Stimulated activated CD8-positive, alpha-beta memory T cell treated with anti-CD3 and anti-CD28 coated beads, Interleukin-2, amount 100 ng/mL, for 1 hour (primary cell): ENCODE measurements around the gene ARFGEF2.
"Not testable (repeated sequence)": the region's sequence is repeated elsewhere in the genome, so short reads cannot be mapped to it uniquely, and the experiment has no call there.

Experiments
- DNase-seq, 2 donors: peaks; one replicate each; pipeline ENCODE4 v3.0.0-alpha.2; 2020; ENCODE audit warnings: low read depth in 2 of 2

ARFGEF2 gene

GRCh38 chr20:48951646-48952045, 30.1 kb downstream of the ARFGEF2 start:
- no peak for DNase-seq

- no peak for DNase-seq
These were observed 31.1 kb downstream of the ARFGEF2 start for GRCh38 chr20:48952656-48953055.

DNA sequence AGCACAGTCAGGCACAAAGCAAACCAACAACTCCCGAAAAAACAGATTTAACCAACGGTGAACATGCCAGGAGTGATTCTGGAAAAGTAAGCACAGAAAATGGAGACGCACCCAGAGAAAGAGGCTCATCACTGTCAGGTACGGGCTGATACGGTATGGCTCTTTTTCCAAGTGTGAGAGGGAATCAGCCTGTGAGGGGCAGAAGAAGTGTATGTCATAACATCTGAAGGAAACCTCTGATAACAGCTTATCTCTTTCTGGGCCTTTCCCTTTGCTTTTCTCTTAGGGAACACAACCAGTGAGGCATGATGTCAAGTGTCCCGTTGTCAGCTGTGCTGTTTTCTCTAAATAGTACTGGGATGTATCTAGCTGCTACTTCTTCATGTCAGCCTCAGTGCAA, 32.1 kb downstream of the ARFGEF2 start:
- DNase-seq, result no peak

GRCh38 chr20:48956052-48956451, 34.5 kb downstream of the ARFGEF2 start:
- no peak for DNase-seq

- DNase-seq, result no peak
These were observed 35.6 kb downstream of the ARFGEF2 start for GRCh38 chr20:48957053-48957481.

GRCh38 chr20:48957533-48957932, 36.0 kb downstream of the ARFGEF2 start:
- DNase-seq, result no peak

DNA sequence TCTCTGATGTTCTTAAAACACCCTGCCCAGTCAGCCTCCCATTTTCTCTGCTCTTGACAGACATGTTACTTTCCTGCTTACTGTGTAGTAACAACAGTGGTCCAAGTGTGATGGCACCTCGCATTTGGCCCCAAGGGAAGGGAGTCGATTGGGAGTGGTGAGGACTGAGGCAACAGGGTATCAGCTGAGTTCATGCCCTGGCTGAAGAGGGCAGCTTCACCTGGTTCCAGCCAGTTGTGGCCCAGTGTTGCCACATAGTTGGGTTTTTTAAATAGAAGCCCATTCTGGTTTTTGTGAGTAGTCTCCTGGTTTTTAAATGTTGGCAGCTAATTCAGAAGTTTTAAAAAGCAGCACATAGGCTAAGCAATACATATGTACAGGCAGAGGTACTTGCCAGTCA, 37.2 kb downstream of the ARFGEF2 start:
- DNase-seq, result no peak

DNA sequence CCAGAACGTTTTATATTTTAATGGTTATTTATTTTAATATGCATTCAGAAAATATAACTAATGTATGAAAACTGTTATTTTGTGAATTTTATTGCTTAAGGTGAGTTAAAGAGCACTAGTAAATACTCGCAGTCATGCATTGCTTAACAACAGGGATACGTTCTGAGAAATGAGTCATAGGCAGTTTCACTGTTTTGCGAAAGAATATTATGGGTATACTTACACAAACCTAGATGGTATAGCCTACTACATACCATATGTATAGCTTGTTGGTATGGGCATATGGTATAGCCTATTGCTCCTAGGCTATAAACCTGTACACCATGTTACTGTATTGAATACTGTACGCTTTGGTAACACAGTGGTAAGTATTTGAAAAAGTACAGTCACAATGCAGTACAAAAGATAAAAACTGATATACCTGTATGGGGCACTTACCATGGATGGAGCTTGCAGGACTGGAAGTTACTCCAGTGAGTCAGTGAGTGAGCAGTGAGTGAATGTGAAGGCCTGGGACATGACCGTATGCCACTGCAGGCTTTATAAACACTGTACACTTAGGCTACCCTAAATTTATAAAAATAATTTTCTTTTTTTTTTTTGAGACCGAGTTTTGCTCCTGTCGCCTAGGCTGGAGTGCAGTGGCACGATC, 38.5 kb downstream of the ARFGEF2 start:
- DNase-seq, result no peak

GRCh38 chr20:48962421-48962820, 40.9 kb downstream of the ARFGEF2 start:
- no peak for DNase-seq

DNA sequence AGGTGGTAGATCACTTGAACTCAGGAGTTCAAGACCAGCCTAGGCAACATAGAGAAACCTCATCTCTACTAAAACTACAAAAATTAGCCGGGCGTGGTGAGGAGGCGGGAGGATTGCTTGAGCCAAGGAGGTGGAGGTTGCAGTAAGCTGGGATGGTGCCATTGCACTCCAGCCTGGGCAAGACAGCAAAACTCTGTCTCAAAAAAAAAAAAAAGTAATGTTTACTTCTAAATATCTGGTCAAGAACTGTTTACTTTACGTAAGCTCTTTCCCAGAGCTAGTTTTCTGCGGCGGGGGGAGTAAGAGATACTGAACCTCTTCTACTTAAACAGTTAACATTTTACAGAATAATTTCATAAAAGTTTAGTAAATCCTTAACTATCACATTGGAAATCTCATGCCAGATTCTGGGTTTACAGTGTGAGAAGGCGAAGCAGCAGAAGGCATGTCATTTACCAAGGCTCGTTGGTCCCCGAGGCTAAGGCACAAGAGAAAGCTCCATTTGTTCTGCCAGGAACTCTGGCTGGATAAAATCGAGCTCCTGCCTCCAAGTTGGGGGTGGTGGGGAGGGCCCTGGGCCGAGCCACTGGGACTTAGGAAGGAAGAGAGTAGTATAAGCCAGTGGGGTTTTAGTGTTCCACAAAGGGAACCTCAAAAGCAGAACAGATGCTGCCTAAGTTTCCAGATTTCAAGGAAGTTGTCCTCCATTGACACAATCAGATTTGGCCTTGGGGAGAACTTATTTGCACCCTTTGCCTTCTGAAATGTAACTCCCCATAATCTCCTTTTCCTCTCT, 41.7 kb downstream of the ARFGEF2 start:
- DNase-seq, result no peak

DNA sequence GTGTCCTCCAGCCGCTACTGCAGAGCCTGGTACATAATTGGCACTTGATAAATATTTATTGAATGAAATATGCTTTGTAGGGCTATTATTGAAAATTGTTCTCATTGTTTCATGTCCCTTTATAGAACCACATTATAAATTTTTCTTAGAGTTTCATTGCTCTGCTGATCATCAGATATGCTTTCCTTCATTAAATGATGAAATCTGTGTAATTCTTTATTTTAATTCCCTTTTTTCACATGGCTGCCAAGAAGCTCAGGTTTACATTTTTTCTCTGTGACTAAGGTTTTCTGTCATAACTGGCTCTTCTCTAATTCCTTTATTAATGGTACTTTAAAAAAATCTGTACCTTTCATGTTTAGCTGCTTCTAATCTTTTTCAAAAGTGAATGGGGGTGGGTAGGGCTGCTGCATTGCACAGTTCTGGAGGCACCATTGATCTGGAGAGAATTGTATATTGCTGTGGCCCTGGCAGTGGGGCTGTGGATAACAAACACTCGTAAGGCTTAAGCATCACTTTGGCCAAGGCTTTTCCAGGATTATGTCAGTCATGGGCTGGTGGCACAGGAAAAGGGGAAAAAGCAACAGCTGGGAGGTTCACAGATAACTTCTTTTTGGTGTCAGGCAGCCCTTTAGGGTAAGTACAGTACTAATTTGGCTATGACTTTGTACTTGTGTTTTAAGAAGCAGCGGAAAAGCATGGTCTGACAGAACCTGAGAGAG, 43.8 kb downstream of the ARFGEF2 start:
- DNase-seq, result no peak

DNA sequence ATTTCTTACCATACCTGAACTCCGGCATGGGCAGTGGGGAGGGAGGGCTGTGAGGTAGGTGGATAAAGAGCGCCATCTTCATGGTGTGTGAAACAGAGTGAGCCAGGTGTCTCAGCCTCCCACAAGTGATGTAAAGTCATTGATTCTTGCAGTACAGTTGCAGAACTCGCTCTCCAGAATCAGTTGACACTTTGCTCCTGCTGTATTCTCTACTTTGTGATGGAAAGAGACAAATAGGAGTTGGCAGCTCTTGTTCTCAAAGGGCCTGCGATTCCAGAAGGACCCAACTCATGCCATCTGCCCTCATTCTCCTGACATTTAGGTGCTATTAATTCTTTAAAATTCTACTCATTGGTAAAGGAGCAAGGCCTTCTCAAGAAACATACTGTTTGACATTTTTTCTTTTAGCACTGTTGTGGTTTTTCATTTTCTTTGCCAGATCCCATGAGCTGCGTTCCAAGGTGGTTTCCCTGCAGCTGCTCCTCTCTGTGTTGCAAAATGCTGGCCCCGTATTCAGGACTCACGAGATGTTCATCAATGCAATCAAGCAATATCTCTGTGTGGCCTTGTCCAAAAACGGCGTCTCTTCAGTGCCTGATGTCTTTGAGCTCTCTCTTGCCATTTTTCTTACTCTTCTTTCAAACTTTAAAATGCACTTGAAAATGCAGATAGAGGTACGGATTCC, 49.3 kb downstream of the ARFGEF2 start:
- DNase-seq, result no peak

DNA sequence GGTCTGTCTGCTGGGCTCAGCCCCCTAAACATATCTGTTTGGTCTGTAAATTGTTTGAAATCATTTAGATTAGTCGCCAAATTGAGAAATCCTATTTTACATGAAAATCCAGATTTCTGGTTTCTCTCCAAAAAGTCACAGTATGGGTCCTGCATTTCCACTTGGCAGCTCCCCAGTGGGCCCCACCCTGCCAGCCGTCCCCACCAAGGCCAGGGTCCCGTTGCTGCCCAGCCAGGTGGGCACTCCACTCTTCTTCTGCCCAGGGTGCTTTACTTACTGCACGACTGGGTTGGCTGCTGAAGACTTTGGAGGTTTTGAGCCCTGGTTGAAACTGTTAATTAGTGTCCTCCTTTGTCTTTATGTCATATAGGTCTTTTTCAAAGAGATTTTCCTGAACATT, 50.4 kb downstream of the ARFGEF2 start:
- no peak for DNase-seq

GRCh38 chr20:48972816-48973215, 51.3 kb downstream of the ARFGEF2 start:
- no peak for DNase-seq

- DNase-seq, result no peak
These were observed 54.4 kb downstream of the ARFGEF2 start for GRCh38 chr20:48975955-48976354.

DNA sequence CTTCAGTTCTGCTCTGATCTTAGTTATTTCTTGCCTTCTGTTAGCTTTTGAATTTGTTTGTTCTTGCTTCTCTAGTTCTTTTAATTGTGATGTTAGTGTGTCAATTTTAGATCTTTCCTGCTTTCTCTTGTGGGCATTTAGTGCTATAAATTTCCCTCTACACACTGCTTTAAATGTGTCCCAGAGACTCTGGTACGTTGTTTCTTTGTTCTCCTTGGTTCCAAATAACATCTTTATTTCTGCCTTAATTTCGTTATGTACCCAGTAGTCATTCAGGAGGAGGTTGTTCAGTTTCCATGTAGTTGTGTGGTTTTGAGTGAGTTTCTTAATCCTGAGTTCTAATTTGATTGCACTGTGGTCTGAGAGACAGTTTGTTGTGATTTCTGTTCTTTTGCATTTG, 58.5 kb downstream of the ARFGEF2 start:
- not testable (repeated sequence) for DNase-seq

DNA sequence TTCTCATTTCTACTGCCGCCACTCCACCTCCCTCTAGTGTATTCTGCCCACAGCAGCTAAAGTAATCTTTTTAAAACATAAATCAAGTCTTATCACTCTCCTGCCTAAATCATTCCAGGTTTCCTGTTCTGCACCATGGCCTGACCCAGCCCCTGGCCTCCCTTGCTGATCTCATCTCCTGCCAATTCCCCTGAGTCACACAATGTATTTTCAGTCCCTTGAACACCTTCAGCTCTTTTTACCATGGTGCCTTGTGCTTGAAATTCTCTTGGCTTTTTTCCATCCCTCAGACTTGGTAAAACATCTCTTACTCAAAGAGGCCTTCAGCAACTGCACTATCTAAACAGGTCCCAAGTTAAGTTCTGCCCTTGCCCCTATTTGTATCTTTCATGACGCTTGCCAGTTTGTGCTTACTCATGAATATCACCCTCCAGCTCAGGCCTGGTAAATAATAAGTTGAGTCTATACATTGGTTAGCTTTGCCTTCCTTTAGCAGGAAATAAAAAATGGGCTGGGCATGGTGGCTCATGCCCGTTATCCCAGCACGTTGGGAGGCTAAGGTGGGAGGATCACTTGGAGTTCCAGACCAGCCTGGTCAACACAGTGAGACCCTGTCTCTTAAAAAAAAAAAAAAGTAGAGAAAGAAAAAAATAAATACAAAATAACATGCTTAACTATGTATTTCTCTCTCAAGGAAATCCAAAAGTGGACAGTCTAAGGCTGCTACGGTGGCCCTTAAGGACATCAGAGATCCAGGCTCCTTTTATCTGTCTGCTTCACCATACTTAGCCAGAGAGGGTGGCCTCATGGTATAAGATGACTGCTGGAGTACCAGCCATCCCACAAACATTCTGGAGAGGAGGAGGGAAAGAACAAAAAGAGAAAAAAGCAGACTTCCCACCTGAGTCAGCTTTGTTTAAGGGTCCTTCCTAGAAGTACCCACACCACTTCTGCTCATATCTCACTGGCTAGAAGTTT, 62.2 kb downstream of the ARFGEF2 start:
- no peak for DNase-seq

- no peak for DNase-seq
These were observed 63.2 kb downstream of the ARFGEF2 start for GRCh38 chr20:48984575-48985219.

DNA sequence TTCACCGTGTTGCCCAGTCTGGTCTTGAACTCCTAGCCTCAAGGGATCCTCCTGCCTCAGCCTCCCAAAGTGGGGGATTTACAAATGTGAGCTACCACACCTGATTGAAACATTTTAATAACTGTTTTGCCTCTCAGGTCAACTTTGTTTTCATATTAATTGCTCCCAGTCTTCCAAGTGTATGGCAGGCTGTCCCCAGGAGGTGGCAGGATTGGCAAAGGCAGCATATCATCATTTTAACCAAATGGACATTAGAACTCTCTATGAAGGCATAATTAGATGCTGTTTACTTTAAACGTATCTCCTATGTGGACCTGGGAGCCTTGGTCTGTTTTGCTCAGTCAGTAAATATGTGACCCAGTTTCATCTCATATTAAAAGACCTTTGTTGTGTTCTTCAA, 65.4 kb downstream of the ARFGEF2 start:
- DNase-seq, result no peak

GRCh38 chr20:48990467-48990866, 69.0 kb downstream of the ARFGEF2 start:
- DNase-seq, result no peak
